HCT116 (cell line): ENCODE measurements around the gene PTN. TPM values are rescaled to one million over a fixed set of nuclear protein-coding genes. Genes with fewer than 3 reads are reported as not detected.

ENCODE experiments used
- ATAC-seq: fragments of 200-7000 bp; cut with Tn5 transposase; 2 replicates; pipeline ENCODE4 v1.9.1; 2020; ENCODE audit warnings: mild to moderate bottlenecking, moderate library complexity
- BruUV-seq: library from RNA; stranded (reverse); fragments of 400-500 nt; replicated peaks from 2 replicates; lab custom pipeline; 2021; lab: Mats Ljungman, UMichigan
- CTCF ChIA-PET: fragments of 300-600 bp; sonication (Branson Sonifier 250); formaldehyde crosslinking; loops from one replicate; lab custom pipeline; 2021; ENCODE audit warnings: antibody characterized with exemption; lab: Charles Lee
- POLR2A ChIA-PET: fragments of 300-600, 350-600 bp; sonication (Branson Sonifier 250); formaldehyde crosslinking; loops from one replicate; lab custom pipeline; 2021; ENCODE audit warnings: antibody characterized with exemption; lab: Charles Lee
- RAD21 ChIA-PET, 2 experiments: fragments of 300-600 bp; sonication (Branson Sonifier 250); formaldehyde crosslinking; loops; one replicate each; lab custom pipeline; 2023; ENCODE audit warnings: low total read pairs in 2 of 2; ENCODE audit not compliant: uncharacterized antibody in 2 of 2, unreplicated experiment in 2 of 2, low non-redundant PET in 1 of 2; lab: Charles Lee
- DNase-seq: peaks from one replicate; pipeline ENCODE4 v3.0.0-alpha.2; 2010; ENCODE audit warnings: low read depth, low spot score
- H2AFZ ChIP-seq: fragments of 200-600 bp; shearing (Covaris generic), sonication (generic); 2 replicates; pipeline ENCODE4 v1.6.1; 2017; ENCODE audit warnings: low read depth, mixed run types, mixed read lengths, antibody characterized with exemption, low read length; ENCODE audit not compliant: poor library complexity, severe bottlenecking
- H3K27ac ChIP-seq: 2 replicates; pipeline ENCODE4 v1.5.1; 2012; ENCODE audit warnings: low read depth, low read length
- H3K27me3 ChIP-seq: fragments of 200-600 bp; sonication (generic); 2 replicates; pipeline ENCODE4 v1.6.1; 2016; ENCODE audit warnings: mixed run types, low read length, mixed read lengths; ENCODE audit not compliant: insufficient read depth
- H3K36me3 ChIP-seq, 2 experiments: fragments of 200-500 bp in 1 of 2; fragments of 200-600 bp in 1 of 2; sonication (Bioruptor generic) in 1 of 2; sonication (generic) in 1 of 2; 2 replicates each; pipeline versions ENCODE4 v1.5.1 to v1.6.1; 2014 to 2016; ENCODE audit warnings: low read length in 2 of 2, inconsistent platforms in 1 of 2, mixed read lengths in 1 of 2, mixed run types in 1 of 2; ENCODE audit not compliant: insufficient read depth in 2 of 2, control insufficient read depth in 1 of 2
- H3K4me1 ChIP-seq, 2 experiments: fragments of 200-600 bp in 1 of 2; sonication (generic) in 1 of 2; 2 replicates each; pipeline versions ENCODE4 v1.5.1 to v1.6.1; 2012 to 2017; ENCODE audit warnings: low read length in 2 of 2, inconsistent platforms in 1 of 2, mild to moderate bottlenecking in 1 of 2, mixed read lengths in 1 of 2, mixed run types in 1 of 2, moderate library complexity in 1 of 2; ENCODE audit not compliant: insufficient read depth in 2 of 2, control insufficient read depth in 1 of 2
- H3K4me2 ChIP-seq: fragments of 200-600 bp; sonication (generic); 2 replicates; pipeline ENCODE4 v1.6.1; 2017; ENCODE audit warnings: mixed run types, low read length, mixed read lengths
- H3K4me3 ChIP-seq, 2 experiments: fragments of 200-600 bp in 1 of 2; sonication (generic) in 1 of 2; replicated peaks in 1 of 2; 2 replicates each; pipeline ENCODE4 v1.5.1; 2011 to 2016; ENCODE audit warnings: low read length in 2 of 2, control low read depth in 1 of 2, low read depth in 1 of 2, mild to moderate bottlenecking in 1 of 2, mixed read lengths in 1 of 2, mixed run types in 1 of 2
- H3K79me2 ChIP-seq: fragments of 200-600 bp; sonication (generic); 2 replicates; pipeline ENCODE4 v1.6.1; 2017; ENCODE audit warnings: mild to moderate bottlenecking, mixed run types, low read length, moderate library complexity, mixed read lengths; ENCODE audit not compliant: insufficient read depth
- H3K9ac ChIP-seq: fragments of 200-600 bp; sonication (generic); 2 replicates; pipeline ENCODE4 v1.6.1; 2016; ENCODE audit warnings: low read length, mixed read lengths
- H3K9me2 ChIP-seq: fragments of 200-600 bp; sonication (generic), shearing (Covaris generic); 2 replicates; pipeline ENCODE4 v1.6.1; 2017; ENCODE audit warnings: mixed run types, mild to moderate bottlenecking, moderate library complexity; ENCODE audit not compliant: insufficient read depth
- H3K9me3 ChIP-seq, 2 experiments: fragments of 200-500 bp in 1 of 2; fragments of 200-600 bp in 1 of 2; sonication (Bioruptor generic) in 1 of 2; sonication (generic) in 1 of 2; 2 replicates each; pipeline ENCODE4 v1.6.1; 2014 to 2017; ENCODE audit warnings: low read length in 2 of 2, mixed read lengths in 2 of 2, inconsistent platforms in 1 of 2, low read depth in 1 of 2, mild to moderate bottlenecking in 1 of 2, mixed run types in 1 of 2, moderate library complexity in 1 of 2; ENCODE audit not compliant: control insufficient read depth in 1 of 2, insufficient read depth in 1 of 2
- H4K20me1 ChIP-seq: fragments of 200-600 bp; sonication (generic), shearing (Covaris generic); 2 replicates; pipeline ENCODE4 v1.6.1; 2017; ENCODE audit warnings: mixed run types, mild to moderate bottlenecking, moderate library complexity; ENCODE audit not compliant: insufficient read depth
- CEBPB ChIP-seq: IDR thresholded peaks from 2 replicates; pipeline ENCODE4 v1.6.1; 2012; ENCODE audit warnings: low read depth
- CTCF ChIP-seq, 3 experiments: fragments of 200-600 bp in 1 of 3; sonication (generic) in 1 of 3; IDR thresholded peaks in 2 of 3; conservative IDR thresholded peaks in 1 of 3; 2 replicates each; pipeline ENCODE4 v1.5.1; 2012 to 2017; ENCODE audit warnings: low read depth in 2 of 3, low read length in 2 of 3, antibody characterized with exemption in 1 of 3, borderline replicate concordance in 1 of 3, control low read depth in 1 of 3, mild to moderate bottlenecking in 1 of 3, mixed read lengths in 1 of 3, mixed run types in 1 of 3, moderate library complexity in 1 of 3; ENCODE audit not compliant: insufficient read depth in 1 of 3
- ELF1 ChIP-seq: IDR thresholded peaks from 2 replicates; pipeline ENCODE4 v1.6.1; 2012; ENCODE audit warnings: low read depth, borderline replicate concordance
- FOSL1 ChIP-seq: IDR thresholded peaks from 2 replicates; pipeline ENCODE4 v1.6.1; 2012; ENCODE audit warnings: low read depth
- POLR2A ChIP-seq: IDR thresholded peaks from 2 replicates; pipeline ENCODE4 v1.7.0; 2011; ENCODE audit warnings: borderline replicate concordance; ENCODE audit not compliant: insufficient read depth, insufficient read length; ENCODE audit errors: extremely low read depth
- REST ChIP-seq: IDR thresholded peaks from 2 replicates; pipeline ENCODE4 v1.6.1; 2012; ENCODE audit warnings: low read depth
- SIN3A ChIP-seq: IDR thresholded peaks from 2 replicates; pipeline ENCODE4 v1.6.1; 2012; ENCODE audit warnings: low read depth
- SP1 ChIP-seq: IDR thresholded peaks from 2 replicates; pipeline ENCODE4 v1.6.1; 2012; ENCODE audit warnings: low read depth
- SRF ChIP-seq: IDR thresholded peaks from 2 replicates; pipeline ENCODE4 v1.6.1; 2012; ENCODE audit warnings: low read depth
- TCF7L2 ChIP-seq: IDR thresholded peaks from 2 replicates; pipeline ENCODE4 v1.7.0; 2011; ENCODE audit warnings: borderline replicate concordance, inconsistent platforms; ENCODE audit not compliant: insufficient read depth, insufficient read length; ENCODE audit errors: extremely low read depth
- ZFX ChIP-seq: fragments of 450-650 bp; IDR thresholded peaks from 2 replicates; pipeline ENCODE4 v1.6.1; 2017
- intact Hi-C: fragments of 100-400 bp; cut with micrococcal nuclease; formaldehyde crosslinking; loops from 2 replicates; pipeline ENCODE4 v1.10.0; 2022
- total RNA-seq: library from RNA; stranded (reverse); gene quantifications from one replicate; pipeline ENCODE4 v1.2.1, GENCODE V29; 2021; ENCODE audit not compliant: unreplicated experiment

Gene PTN
- total RNA-seq, 1 experiment from 2014 or later: not detected

GRCh38 chr7:137354396-137354795 is 10.9 kb upstream of the PTN start:
- no peaks in the 10 kb centered on the region for H3K9me2 ChIP-seq
- H4K20me1 ChIP-seq: no peaks in the 10 kb centered on the region
- H3K79me2 ChIP-seq: no peaks in the 10 kb centered on the region
- H3K36me3 ChIP-seq: no peaks in the 10 kb centered on the region
- no peak for TF ChIP-seq ZFX
- no peak for TF ChIP-seq TCF7L2
- TF ChIP-seq ELF1: no peak
- TF ChIP-seq CEBPB: no peak
- TF ChIP-seq FOSL1: no peak
- no peak for TF ChIP-seq SIN3A
- TF ChIP-seq CTCF (IDR thresholded peaks at IDR 0.05 in 2 of 3, conservative IDR thresholded peaks at IDR 0.05 in 1 of 3; ENCODE audit: borderline replicate concordance in 1 of 3, insufficient read depth in 1 of 3, low read depth in 2 of 3, low read length in 2 of 3): no peak
- no peak for TF ChIP-seq POLR2A
- no peak for TF ChIP-seq SRF
- no peak overlapping the region for H3K4me3 ChIP-seq
- ChIA-PET RAD21 (no interaction called here), CTCF (no interaction called here), POLR2A (no interaction called here)
- no peak overlapping the region for H2AFZ ChIP-seq
- H3K4me2 ChIP-seq: no peak overlapping the region
- H3K27ac ChIP-seq: no peak overlapping the region
- H3K27me3 ChIP-seq: no peaks in the 10 kb centered on the region
- no peak for ATAC-seq
- no TSS peak for BruUV-seq
- intact Hi-C loops: no loop called here
- peaks cover 8 to 12% of the 10 kb centered on the region in 2 experiments; a peak in 2 of 4 replicates for H3K9me3 ChIP-seq
- H3K9ac ChIP-seq: no peak overlapping the region
- no peak for DNase-seq
- H3K4me1 ChIP-seq: no peaks in the 10 kb centered on the region

- Histone ChIP-seq H3K9me2 (no peaks in the 10 kb centered on the region), H3K27ac (no peak overlapping the region), H3K4me3 (no peak overlapping the region), H3K4me2 (no peak overlapping the region), H4K20me1 (no peaks in the 10 kb centered on the region)
- RAD21 ChIA-PET: no interaction called here
- CTCF ChIA-PET: no interaction called here
- DNase-seq: no peak
- ATAC-seq: no peak
- TF ChIP-seq CTCF (IDR thresholded peaks at IDR 0.05 in 2 of 3, conservative IDR thresholded peaks at IDR 0.05 in 1 of 3; ENCODE audit: borderline replicate concordance in 1 of 3, insufficient read depth in 1 of 3, low read depth in 2 of 3, low read length in 2 of 3): no peak
- no peak for TF ChIP-seq SP1
- TF ChIP-seq REST: no peak
- TF ChIP-seq, all 23 proteins: peak for 0
- H3K9me3 ChIP-seq: peaks cover 2 to 3% of the 10 kb centered on the region in 2 experiments; a peak in 2 of 4 replicates
- BruUV-seq: no TSS peak
- intact Hi-C loops: no loop called here
- no peak overlapping the region for H3K9ac ChIP-seq
- H2AFZ ChIP-seq: no peak overlapping the region
- no peaks in the 10 kb centered on the region for H3K36me3 ChIP-seq
- H3K27me3 ChIP-seq: no peaks in the 10 kb centered on the region
- no peaks in the 10 kb centered on the region for H3K4me1 ChIP-seq
- no peaks in the 10 kb centered on the region for H3K79me2 ChIP-seq
- POLR2A ChIA-PET: no interaction called here
These were observed 8.4 kb upstream of the PTN start for GRCh38 chr7:137351941-137352340.
